ENCODE results near the gene CTSE.

Gene CTSE

GRCh38 chr1:205973377-205974232 is 50.1 kb downstream of the CTSE start:
- DNase-seq (ENCODE audit: low read depth in 1 of 2, low spot score in 1 of 2), result no peak

- no peak for DNase-seq (ENCODE audit: low read depth in 1 of 2, low spot score in 1 of 2)
Measured at GRCh38 chr1:205972491-205973168, 51.1 kb downstream of the CTSE start.

- no peak for DNase-seq (ENCODE audit: low read depth in 1 of 2, low spot score in 1 of 2)
Measured at GRCh38 chr1:205972081-205972480, 51.6 kb downstream of the CTSE start.

- no peak for DNase-seq (ENCODE audit: low read depth in 1 of 2, low spot score in 1 of 2)
Measured at GRCh38 chr1:205971082-205971481, 52.6 kb downstream of the CTSE start.

- no peak for DNase-seq (ENCODE audit: low read depth in 1 of 2, low spot score in 1 of 2)
Measured at GRCh38 chr1:205970486-205970885, 53.2 kb downstream of the CTSE start.

- no peak for DNase-seq (ENCODE audit: low read depth in 1 of 2, low spot score in 1 of 2)
Measured at GRCh38 chr1:205969229-205969628, 54.5 kb downstream of the CTSE start.

GRCh38 chr1:205967554-205968335 is 56.0 kb downstream of the CTSE start:
- DNase-seq (ENCODE audit: low read depth in 1 of 2, low spot score in 1 of 2), result no peak

GRCh38 chr1:205965036-205965884 is 58.4 kb downstream of the CTSE start:
- DNase-seq (ENCODE audit: low read depth in 1 of 2, low spot score in 1 of 2), result no peak

GRCh38 chr1:205963352-205964155 is 60.1 kb downstream of the CTSE start:
- no peak for DNase-seq (ENCODE audit: low read depth in 1 of 2, low spot score in 1 of 2)

GRCh38 chr1:205962821-205963221 is 60.9 kb downstream of the CTSE start:
- DNase-seq (ENCODE audit: low read depth in 1 of 2, low spot score in 1 of 2), result no peak

GRCh38 chr1:205961991-205962820 is 61.5 kb downstream of the CTSE start:
- no peak for DNase-seq (ENCODE audit: low read depth in 1 of 2, low spot score in 1 of 2)

- DNase-seq (ENCODE audit: low read depth in 1 of 2, low spot score in 1 of 2), result no peak
Measured at GRCh38 chr1:205961405-205961804, 62.3 kb downstream of the CTSE start.

- no peak for DNase-seq (ENCODE audit: low read depth in 1 of 2, low spot score in 1 of 2)
Measured at GRCh38 chr1:205959789-205960188, 63.9 kb downstream of the CTSE start.
